ENCODE results near the gene FRS2.
"Not testable (repeated sequence)": the region's sequence is repeated elsewhere in the genome, so short reads cannot be mapped to it uniquely, and the experiment has no call there.

Gene FRS2

GRCh38 chr12:69440016-69440415 lies 30.2 kb upstream of the FRS2 start:
- TF ChIP-seq CTCF (IDR thresholded peaks at IDR 0.05; ENCODE audit: insufficient read depth, low read length, missing control alignments), result no peak

GRCh38 chr12:69440886-69441285 lies 29.3 kb upstream of the FRS2 start:
- TF ChIP-seq CTCF (IDR thresholded peaks at IDR 0.05; ENCODE audit: insufficient read depth, low read length, missing control alignments), result no peak
- ChIA-PET POLR2A (no interaction called here), CTCF (interaction anchor here (0.6 kb wide), 1 partner anchor 38 kb away, joined by 4 read pairs; no protein-coding TSS in a partner anchor)
- no peak for DNase-seq (ENCODE audit: low read depth, low spot score)
- no peak overlapping the region for H3K4me3 ChIP-seq (ENCODE audit: low read depth, low read length)

More at GRCh38 chr12:69440016-69440415, 30.2 kb upstream of the FRS2 start:
- ChIA-PET POLR2A (no interaction called here), CTCF (no interaction called here)
- H3K4me3 ChIP-seq (ENCODE audit: low read depth, low read length), result no peak overlapping the region
- no peak for DNase-seq (ENCODE audit: low read depth, low spot score)

- ChIA-PET CTCF (interaction anchor here (1.1 kb wide), 1 partner anchor 9 kb away, joined by 3 read pairs; no protein-coding TSS in a partner anchor), POLR2A (no interaction called here)
- TF ChIP-seq CTCF (IDR thresholded peaks at IDR 0.05; ENCODE audit: insufficient read depth, low read length, missing control alignments), result no peak
- no peak for DNase-seq (ENCODE audit: low read depth, low spot score)
- no peak overlapping the region for H3K4me3 ChIP-seq (ENCODE audit: low read depth, low read length)
These were observed 27.3 kb upstream of the FRS2 start for GRCh38 chr12:69442894-69443293.

GRCh38 chr12:69443916-69444315 lies 26.3 kb upstream of the FRS2 start:
- TF ChIP-seq CTCF (IDR thresholded peaks at IDR 0.05; ENCODE audit: insufficient read depth, low read length, missing control alignments), result no peak
- no peak overlapping the region for H3K4me3 ChIP-seq (ENCODE audit: low read depth, low read length)
- POLR2A ChIA-PET, result no interaction called here
- CTCF ChIA-PET, result no interaction called here
- no peak for DNase-seq (ENCODE audit: low read depth, low spot score)

- ChIA-PET POLR2A (no interaction called here), CTCF (interaction anchor here (0.7 to 1.0 kb wide), 2 partner anchors 13 to 32 kb away, joined by 3 read pairs; no protein-coding TSS in a partner anchor)
- DNase-seq (ENCODE audit: low read depth, low spot score), result no peak
- no peak overlapping the region for H3K4me3 ChIP-seq (ENCODE audit: low read depth, low read length)
- TF ChIP-seq CTCF (IDR thresholded peaks at IDR 0.05; ENCODE audit: insufficient read depth, low read length, missing control alignments), result no peak
These were observed 22.3 kb upstream of the FRS2 start for GRCh38 chr12:69447892-69448291.

- POLR2A ChIA-PET; DNase-seq (ENCODE audit: low read depth, low spot score); H3K4me3 ChIP-seq (ENCODE audit: low read depth, low read length): not testable (repeated sequence)
- CTCF ChIA-PET, result interaction anchor here (0.9 kb wide), 1 partner anchor 10 kb away, joined by 3 read pairs; no protein-coding TSS in a partner anchor
These were observed 17.5 kb upstream of the FRS2 start for GRCh38 chr12:69452598-69453132.

- ChIA-PET POLR2A (no interaction called here), CTCF (no interaction called here)
- H3K4me3 ChIP-seq (ENCODE audit: low read depth, low read length), result no peak overlapping the region
- no peak for TF ChIP-seq CTCF (IDR thresholded peaks at IDR 0.05; ENCODE audit: insufficient read depth, low read length, missing control alignments)
- DNase-seq (ENCODE audit: low read depth, low spot score), result no peak
These were observed 13.9 kb upstream of the FRS2 start for GRCh38 chr12:69456239-69456638.

Data from AG04449 (cell line).